HEK293 (cell line): ENCODE results near the gene C1orf141.

Source experiments
- CTCF ChIA-PET: fragments of 350-600 bp; formaldehyde crosslinking; extraction: SDS; loops from one replicate; lab custom pipeline; 2021; ENCODE audit warnings: antibody characterized with exemption; lab: Yijun Ruan, JAX
- POLR2A ChIA-PET: fragments of 300-600 bp; formaldehyde crosslinking; extraction: SDS; loops from one replicate; lab custom pipeline; 2020; ENCODE audit warnings: antibody characterized with exemption, inconsistent platforms; lab: Yijun Ruan, JAX
- H3K27ac ChIP-seq: fragments of 200-500 bp; sonication (Bioruptor generic); 2 replicates; pipeline ENCODE4 v1.5.1; 2014; ENCODE audit warnings: low read depth, low read length, control low read depth, inconsistent platforms; ENCODE audit errors: extremely low read depth
- H3K36me3 ChIP-seq, 2 experiments: fragments of 200-500 bp in 1 of 2; sonication (Bioruptor generic) in 1 of 2; 1 replicate in 1 of 2; 2 replicates in 1 of 2; pipeline ENCODE4 v1.5.1; 2014 to 2017; ENCODE audit warnings: inconsistent platforms in 2 of 2, low read length in 2 of 2; ENCODE audit not compliant: control insufficient read depth in 2 of 2, insufficient read depth in 1 of 2
- H3K4me1 ChIP-seq: fragments of 200-500 bp; sonication (Bioruptor generic); 2 replicates; pipeline ENCODE4 v1.5.1; 2014; ENCODE audit warnings: mild to moderate bottlenecking, low read length, inconsistent platforms; ENCODE audit not compliant: control insufficient read depth, insufficient read depth
- H3K4me3 ChIP-seq: 2 replicates; pipeline ENCODE4 v1.5.1; 2011; ENCODE audit warnings: low read depth, mild to moderate bottlenecking, control low read depth, low read length, moderate library complexity
- H3K9me3 ChIP-seq: fragments of 200-500 bp; sonication (Bioruptor generic); 2 replicates; pipeline ENCODE4 v1.5.1; 2014; ENCODE audit warnings: low read depth, low read length, inconsistent platforms; ENCODE audit not compliant: control insufficient read depth, insufficient read depth
- INSM2 ChIP-seq: fragments of 450-650 bp; formaldehyde crosslinking; IDR thresholded peaks from 2 replicates; pipeline ENCODE4 v1.5.1; 2016; ENCODE audit warnings: missing biosample characterization, missing genetic modification characterization
- OSR2 ChIP-seq: fragments of 450-650 bp; formaldehyde crosslinking; IDR thresholded peaks from 2 replicates; pipeline ENCODE4 v1.5.1; 2016; ENCODE audit warnings: missing biosample characterization, missing genetic modification characterization
- PRDM1 ChIP-seq: fragments of 450-650 bp; formaldehyde crosslinking; IDR thresholded peaks from 2 replicates; pipeline ENCODE4; 2016; ENCODE audit warnings: missing biosample characterization, missing genetic modification characterization
- SP3 ChIP-seq: fragments of 450-650 bp; formaldehyde crosslinking; IDR thresholded peaks from 2 replicates; pipeline ENCODE4 v1.5.1; 2016; ENCODE audit warnings: missing biosample characterization, missing genetic modification characterization
- TSHZ1 ChIP-seq: fragments of 450-650 bp; formaldehyde crosslinking; IDR thresholded peaks from 2 replicates; pipeline ENCODE4 v1.5.1; 2016; ENCODE audit warnings: missing biosample characterization, missing genetic modification characterization, borderline replicate concordance
- WT1 ChIP-seq: fragments of 450-650 bp; formaldehyde crosslinking; IDR thresholded peaks from 2 replicates; pipeline ENCODE4 v1.5.1; 2016; ENCODE audit warnings: missing biosample characterization, missing genetic modification characterization
- ZBTB17 ChIP-seq: fragments of 450-650 bp; formaldehyde crosslinking; IDR thresholded peaks from 2 replicates; pipeline ENCODE4 v1.5.1; 2016; ENCODE audit warnings: missing biosample characterization, missing genetic modification characterization
- ZBTB26 ChIP-seq: fragments of 450-650 bp; formaldehyde crosslinking; optimal IDR thresholded peaks from 2 replicates; pipeline ENCODE3; 2016; ENCODE audit warnings: missing biosample characterization, mild to moderate bottlenecking, missing genetic modification characterization
- ZFP37 ChIP-seq: fragments of 450-650 bp; formaldehyde crosslinking; IDR thresholded peaks from 2 replicates; pipeline ENCODE4 v1.5.1; 2016; ENCODE audit warnings: missing biosample characterization, missing genetic modification characterization
- ZIC2 ChIP-seq: fragments of 450-650 bp; formaldehyde crosslinking; IDR thresholded peaks from 2 replicates; pipeline ENCODE4 v1.5.1; 2016; ENCODE audit warnings: missing biosample characterization, missing genetic modification characterization
- ZNF214 ChIP-seq: fragments of 450-650 bp; formaldehyde crosslinking; IDR thresholded peaks from 2 replicates; pipeline ENCODE4 v1.5.1; 2017; ENCODE audit warnings: missing biosample characterization, mild to moderate bottlenecking, missing genetic modification characterization, borderline replicate concordance
- ZNF239 ChIP-seq: fragments of 450-650 bp; formaldehyde crosslinking; IDR thresholded peaks from 2 replicates; pipeline ENCODE4 v1.5.1; 2016; ENCODE audit warnings: missing biosample characterization, missing genetic modification characterization
- ZNF311 ChIP-seq: fragments of 450-650 bp; formaldehyde crosslinking; IDR thresholded peaks from 2 replicates; pipeline ENCODE4 v1.5.1; 2017; ENCODE audit warnings: missing biosample characterization, missing genetic modification characterization, borderline replicate concordance
- ZNF341 ChIP-seq: fragments of 450-650 bp; formaldehyde crosslinking; IDR thresholded peaks from 2 replicates; pipeline ENCODE4; 2016; ENCODE audit warnings: low read depth, missing biosample characterization, missing genetic modification characterization
- ZNF449 ChIP-seq: fragments of 450-650 bp; formaldehyde crosslinking; IDR thresholded peaks from 2 replicates; pipeline ENCODE4 v1.5.1; 2017; ENCODE audit warnings: missing biosample characterization, mild to moderate bottlenecking, missing genetic modification characterization, moderate library complexity
- ZNF530 ChIP-seq: fragments of 450-650 bp; formaldehyde crosslinking; IDR thresholded peaks from 2 replicates; pipeline ENCODE4 v1.5.1; 2016; ENCODE audit warnings: low read depth, missing biosample characterization, missing genetic modification characterization
- ZNF585B ChIP-seq: fragments of 450-650 bp; formaldehyde crosslinking; IDR thresholded peaks from 2 replicates; pipeline ENCODE4 v1.5.1; 2016; ENCODE audit warnings: missing biosample characterization, missing genetic modification characterization
- ZNF626 ChIP-seq: fragments of 450-650 bp; sonication (Bioruptor Pico); formaldehyde crosslinking; IDR thresholded peaks from 2 replicates; pipeline ENCODE4 v1.5.1; 2018; ENCODE audit warnings: missing biosample characterization, missing genetic modification characterization, inconsistent platforms
- ZNF76 ChIP-seq: fragments of 450-650 bp; formaldehyde crosslinking; IDR thresholded peaks from 2 replicates; pipeline ENCODE4; 2016; ENCODE audit warnings: low read depth, missing biosample characterization, missing genetic modification characterization, borderline replicate concordance
- ZNF776 ChIP-seq: fragments of 450-650 bp; formaldehyde crosslinking; IDR thresholded peaks from 2 replicates; pipeline ENCODE4 v1.5.0; 2017; ENCODE audit warnings: missing biosample characterization, missing genetic modification characterization, borderline replicate concordance
- ZNF792 ChIP-seq: fragments of 450-650 bp; formaldehyde crosslinking; IDR thresholded peaks from 2 replicates; pipeline ENCODE4 v1.5.1; 2016; ENCODE audit warnings: missing biosample characterization, missing genetic modification characterization

Gene C1orf141

GRCh38 chr1:67126974-67127373, 7.8 kb downstream of the C1orf141 start (continued):
- TF ChIP-seq ZIC2 (tag by site-specific recombination) = no peak
- no peak for TF ChIP-seq ZNF449 (tag by site-specific recombination)
- TF ChIP-seq ZNF776 (tag by site-specific recombination) = no peak

- CTCF ChIA-PET = interaction anchor here (2.6 kb wide), 1 partner anchor 23 kb away, joined by 13 read pairs; no protein-coding TSS in a partner anchor
Measured at GRCh38 chr1:67126111-67126746, 8.5 kb downstream of the C1orf141 start.

More at GRCh38 chr1:67126111-67126746, 8.5 kb downstream of the C1orf141 start:
- no peaks in the 10 kb centered on the region for H3K4me1 ChIP-seq
- no peak for TF ChIP-seq SP3 (tag by site-specific recombination)
- no peak for TF ChIP-seq ZNF311 (tag by site-specific recombination)
- no peak for TF ChIP-seq OSR2 (tag by site-specific recombination)
- no peak for TF ChIP-seq ZNF626 (tag by site-specific recombination)
- TF ChIP-seq ZNF239 (tag by site-specific recombination) = no peak
- TF ChIP-seq INSM2 (tag by site-specific recombination) = no peak
- TF ChIP-seq WT1 (tag by site-specific recombination) = no peak
- TF ChIP-seq ZNF76 (tag by site-specific recombination) = no peak
- TF ChIP-seq ZNF585B (tag by site-specific recombination) = no peak
- no peak for TF ChIP-seq ZNF530 (tag by site-specific recombination)
- no peak for TF ChIP-seq ZNF341 (tag by site-specific recombination)
- TF ChIP-seq ZIC2 (tag by site-specific recombination) = no peak
- no peak for TF ChIP-seq ZNF792
- no peak for TF ChIP-seq ZBTB17 (tag by site-specific recombination)
- TF ChIP-seq ZFP37 (tag by site-specific recombination) = no peak
- no peak for TF ChIP-seq ZBTB26 (tag by site-specific recombination)
- TF ChIP-seq PRDM1 (tag by site-specific recombination) = no peak
- no peak for TF ChIP-seq ZNF214 (tag by site-specific recombination)
- no peak for TF ChIP-seq TSHZ1
- no peak overlapping the region for H3K27ac ChIP-seq
- H3K4me3 ChIP-seq = no peak overlapping the region
- no peaks in the 10 kb centered on the region for H3K36me3 ChIP-seq
- POLR2A ChIA-PET = interaction anchor here (0.7 kb wide), 1 partner anchor 23 kb away, joined by 3 read pairs; no protein-coding TSS in a partner anchor
- H3K9me3 ChIP-seq = no peaks in the 10 kb centered on the region
